BLaER1 treated with 17β-estradiol and CSF1 and Interleukin-3, amounts not matched to agents 10 nM and 100 nM (cell line): Measurements from ENCODE around the gene UPK3BL1.
"Not testable (repeated sequence)": the region's sequence is repeated elsewhere in the genome, so short reads cannot be mapped to it uniquely, and the experiment has no call there.

Experiments
- H3K27ac ChIP-seq, 11 experiments: shearing (Covaris generic); formaldehyde crosslinking; 2 replicates each; pipeline ENCODE4 v1.8.1; 2022
- H3K27me3 ChIP-seq, 11 experiments: shearing (Covaris generic); formaldehyde crosslinking; 2 replicates each; pipeline ENCODE4 v1.8.1; 2022
- H3K36me3 ChIP-seq, 11 experiments: shearing (Covaris generic); formaldehyde crosslinking; 2 replicates each; pipeline ENCODE4 v1.8.1; 2022
- H3K4me1 ChIP-seq, 10 experiments: shearing (Covaris generic); formaldehyde crosslinking; 2 replicates each; pipeline ENCODE4 v1.8.1; 2022
- H3K4me2 ChIP-seq, 11 experiments: shearing (Covaris generic); formaldehyde crosslinking; 2 replicates each; pipeline ENCODE4 v1.8.1; 2022
- H3K4me3 ChIP-seq, 10 experiments: shearing (Covaris generic); formaldehyde crosslinking; 2 replicates each; pipeline ENCODE4 v1.8.1; 2022
- H3K9ac ChIP-seq, 11 experiments: shearing (Covaris generic); formaldehyde crosslinking; 2 replicates each; pipeline ENCODE4 v1.8.1; 2022
- H3K9me3 ChIP-seq, 11 experiments: shearing (Covaris generic); formaldehyde crosslinking; replicated peaks in 1 of 11; 2 replicates each; pipeline ENCODE4 v1.8.1; 2022
- H4K20me1 ChIP-seq, 11 experiments: shearing (Covaris generic); formaldehyde crosslinking; 2 replicates each; pipeline ENCODE4 v1.8.1; 2022

UPK3BL1 gene

GRCh38 chr7:102649924-102650323, 7.3 kb upstream of the UPK3BL1 start, which contains the start of gene SPDYE2B:
SPDYE2B (plus strand) TSS chr7:102650319; CDS start chr7:102652349, 2,030 bp downstream.
- not testable (repeated sequence) for H3K4me3 ChIP-seq, H3K27ac ChIP-seq, H3K4me1 ChIP-seq, H3K9ac ChIP-seq, H3K9me3 ChIP-seq, H4K20me1 ChIP-seq, H3K36me3 ChIP-seq, H3K27me3 ChIP-seq, H3K4me2 ChIP-seq

GRCh38 chr7:102647813-102648212, 5.2 kb upstream of the UPK3BL1 start:
- not testable (repeated sequence) for H4K20me1 ChIP-seq, H3K36me3 ChIP-seq, H3K4me1 ChIP-seq, H3K27me3 ChIP-seq, H3K4me3 ChIP-seq, H3K27ac ChIP-seq, H3K4me2 ChIP-seq, H3K9me3 ChIP-seq, H3K9ac ChIP-seq

- not testable (repeated sequence) for H3K9ac ChIP-seq, H3K4me3 ChIP-seq, H3K36me3 ChIP-seq, H3K27ac ChIP-seq, H3K4me2 ChIP-seq, H3K4me1 ChIP-seq, H3K9me3 ChIP-seq, H4K20me1 ChIP-seq, H3K27me3 ChIP-seq
Observed at GRCh38 chr7:102643404-102643803, 813 bp upstream of the UPK3BL1 start.

GRCh38 chr7:102638848-102639247, 3.7 kb downstream of the UPK3BL1 start:
- H3K27me3 ChIP-seq, H3K4me1 ChIP-seq, H3K27ac ChIP-seq, H3K4me2 ChIP-seq, H3K9me3 ChIP-seq, H3K4me3 ChIP-seq, H3K36me3 ChIP-seq, H3K9ac ChIP-seq, H4K20me1 ChIP-seq: not testable (repeated sequence)

GRCh38 chr7:102636956-102637355, 5.6 kb downstream of the UPK3BL1 start:
- H3K4me2 ChIP-seq, H3K27ac ChIP-seq, H3K9ac ChIP-seq, H3K4me3 ChIP-seq, H3K4me1 ChIP-seq, H3K36me3 ChIP-seq, H4K20me1 ChIP-seq, H3K27me3 ChIP-seq, H3K9me3 ChIP-seq: not testable (repeated sequence)

GRCh38 chr7:102635354-102635753, 7.2 kb downstream of the UPK3BL1 start:
- not testable (repeated sequence) for H4K20me1 ChIP-seq, H3K9me3 ChIP-seq, H3K4me1 ChIP-seq, H3K9ac ChIP-seq, H3K27me3 ChIP-seq, H3K36me3 ChIP-seq, H3K4me3 ChIP-seq, H3K4me2 ChIP-seq
- peak overlapping the region in 1 of 11 experiments; percentile 59; a peak in 2 of 22 replicates for H3K27ac ChIP-seq

- not testable (repeated sequence) for H3K9me3 ChIP-seq, H3K9ac ChIP-seq, H3K4me1 ChIP-seq, H3K27me3 ChIP-seq, H3K36me3 ChIP-seq, H4K20me1 ChIP-seq, H3K4me3 ChIP-seq, H3K4me2 ChIP-seq
- 0 out of 22 replicates have a peak overlapping the region, but pooled peaks of 1 of the 11 experiments have one; percentile 45 for H3K27ac ChIP-seq
Observed at GRCh38 chr7:102634299-102634698, 8.3 kb downstream of the UPK3BL1 start.

- not testable (repeated sequence) for H3K4me2 ChIP-seq, H3K4me3 ChIP-seq, H3K4me1 ChIP-seq, H3K9ac ChIP-seq, H3K27ac ChIP-seq, H3K36me3 ChIP-seq, H3K9me3 ChIP-seq, H4K20me1 ChIP-seq, H3K27me3 ChIP-seq
Observed at GRCh38 chr7:102630622-102631021, 12.0 kb downstream of the UPK3BL1 start.

- not testable (repeated sequence) for H3K27me3 ChIP-seq, H3K36me3 ChIP-seq, H3K4me2 ChIP-seq, H3K27ac ChIP-seq, H3K4me1 ChIP-seq, H3K9me3 ChIP-seq, H3K4me3 ChIP-seq, H3K9ac ChIP-seq, H4K20me1 ChIP-seq
Observed at GRCh38 chr7:102627271-102627904, 15.2 kb downstream of the UPK3BL1 start.

GRCh38 chr7:102618122-102618521, 24.5 kb downstream of the UPK3BL1 start:
- H3K4me2 ChIP-seq, H3K36me3 ChIP-seq, H3K27ac ChIP-seq, H3K9ac ChIP-seq, H3K4me3 ChIP-seq, H4K20me1 ChIP-seq, H3K27me3 ChIP-seq, H3K4me1 ChIP-seq, H3K9me3 ChIP-seq: not testable (repeated sequence)

GRCh38 chr7:102616507-102617125, 26.0 kb downstream of the UPK3BL1 start, which contains the start of gene RASA4:
RASA4 (minus strand) TSS chr7:102616756; CDS start chr7:102616689, 67 bp downstream.
- H3K27me3 ChIP-seq, H3K9me3 ChIP-seq, H3K36me3 ChIP-seq, H4K20me1 ChIP-seq, H3K27ac ChIP-seq, H3K4me1 ChIP-seq: not testable (repeated sequence)
- Histone ChIP-seq H3K9ac (0 out of 22 replicates have a peak within 1 kb of the TSS, but pooled peaks of 1 of the 11 experiments have one; percentile 55), H3K4me3 (peak within 1 kb of the TSS in 8 of 10 experiments; percentile 40 to 59 (median 48); a peak in 14 of 20 replicates), H3K4me2 (peak within 1 kb of the TSS in 2 of 11 experiments; percentile 36 to 45; a peak in 3 of 22 replicates)

GRCh38 chr7:102615930-102616329, 26.7 kb downstream of the UPK3BL1 start:
- not testable (repeated sequence) for H3K4me3 ChIP-seq, H3K27ac ChIP-seq, H3K9ac ChIP-seq, H3K27me3 ChIP-seq, H3K36me3 ChIP-seq, H3K4me1 ChIP-seq, H3K4me2 ChIP-seq, H3K9me3 ChIP-seq, H4K20me1 ChIP-seq

GRCh38 chr7:102614873-102615272, 27.7 kb downstream of the UPK3BL1 start:
- not testable (repeated sequence) for H3K9ac ChIP-seq, H3K27me3 ChIP-seq, H3K36me3 ChIP-seq, H3K4me3 ChIP-seq, H3K9me3 ChIP-seq, H3K4me2 ChIP-seq, H4K20me1 ChIP-seq, H3K27ac ChIP-seq
- peaks cover 3 to 13% (median 8%) of the 10 kb centered on the region in 10 experiments; a peak in 10 of 20 replicates for H3K4me1 ChIP-seq

- not testable (repeated sequence) for H3K27me3 ChIP-seq, H3K4me2 ChIP-seq, H4K20me1 ChIP-seq, H3K9me3 ChIP-seq, H3K4me3 ChIP-seq, H3K27ac ChIP-seq, H3K36me3 ChIP-seq, H3K9ac ChIP-seq
- H3K4me1 ChIP-seq, result peaks cover 3 to 13% (median 8%) of the 10 kb centered on the region in 10 experiments; a peak in 10 of 20 replicates
Observed at GRCh38 chr7:102614346-102614697, 28.3 kb downstream of the UPK3BL1 start.
